ENCODE results near the gene SOX30. TPM values are rescaled to one million over a fixed set of nuclear protein-coding genes. Genes with fewer than 3 reads are reported as not detected.

SOX30 gene
- total RNA-seq, 2 experiments from 2014 or later, result 0.16 to 0.29 TPM

DNA sequence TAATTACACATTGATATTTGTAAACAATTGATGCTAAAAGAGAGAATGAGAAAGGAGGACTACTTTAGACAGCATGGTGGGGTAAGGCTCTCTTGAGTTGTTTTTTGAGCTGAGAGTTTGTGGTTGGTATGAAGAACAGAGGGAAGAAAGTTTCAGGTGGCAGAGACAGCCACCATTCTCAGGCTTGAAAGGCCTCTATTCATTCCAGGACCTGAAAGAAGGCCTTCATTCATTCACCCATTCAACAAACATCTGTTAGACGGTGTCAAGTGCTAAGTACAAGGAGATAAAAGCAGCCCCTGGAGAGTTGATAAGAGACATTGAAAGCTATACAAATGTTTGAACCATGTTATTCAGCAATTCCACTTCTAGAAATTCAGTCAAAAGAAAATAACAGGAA is 55.0 kb downstream of the SOX30 start:
- ChIA-PET POLR2A (interaction anchor here (0.6 to 8.5 kb wide), 14 partner anchors 9 to 146 kb away, joined by 3 to 111 read pairs (median 4); partner anchors contain the start of genes ADAM19 and LSM11), CTCF (ENCODE audit: unreplicated experiment) (interaction anchor here (3.6 kb wide), 1 partner anchor 111 kb away, joined by 10 read pairs; no protein-coding TSS in a partner anchor)
- H3K9me3 ChIP-seq (ENCODE audit: low read length), result no peaks in the 10 kb centered on the region
- H3K4me2 ChIP-seq (ENCODE audit: low read length), result peak overlapping the region; percentile 91
- no peak for DNase-seq (ENCODE audit: low spot score)
- H3K27ac ChIP-seq (ENCODE audit: low read depth, low read length, poor library complexity, severe bottlenecking), result peak overlapping the region; percentile 83
- H3K4me3 ChIP-seq (ENCODE audit: low read depth, low read length, poor library complexity, severe bottlenecking), result no peak overlapping the region
- no TSS peak for BruUV-seq (replicated peaks)
- no peaks in the 10 kb centered on the region for H4K20me1 ChIP-seq (ENCODE audit: insufficient read depth, low read length)
- intact Hi-C loops (cut with micrococcal nuclease; ENCODE audit: unreplicated experiment), result loop anchor here (2.0 to 10.0 kb wide), 3 partner anchors 110 to 1608 kb away; partner anchors contain the start of genes CYFIP2 and RNF145
- no peak for TF ChIP-seq EZH2phosphoT487 (IDR thresholded peaks at IDR 0.05; ENCODE audit: borderline replicate concordance, low read depth, low read length)
- TF ChIP-seq, protein P1, sequence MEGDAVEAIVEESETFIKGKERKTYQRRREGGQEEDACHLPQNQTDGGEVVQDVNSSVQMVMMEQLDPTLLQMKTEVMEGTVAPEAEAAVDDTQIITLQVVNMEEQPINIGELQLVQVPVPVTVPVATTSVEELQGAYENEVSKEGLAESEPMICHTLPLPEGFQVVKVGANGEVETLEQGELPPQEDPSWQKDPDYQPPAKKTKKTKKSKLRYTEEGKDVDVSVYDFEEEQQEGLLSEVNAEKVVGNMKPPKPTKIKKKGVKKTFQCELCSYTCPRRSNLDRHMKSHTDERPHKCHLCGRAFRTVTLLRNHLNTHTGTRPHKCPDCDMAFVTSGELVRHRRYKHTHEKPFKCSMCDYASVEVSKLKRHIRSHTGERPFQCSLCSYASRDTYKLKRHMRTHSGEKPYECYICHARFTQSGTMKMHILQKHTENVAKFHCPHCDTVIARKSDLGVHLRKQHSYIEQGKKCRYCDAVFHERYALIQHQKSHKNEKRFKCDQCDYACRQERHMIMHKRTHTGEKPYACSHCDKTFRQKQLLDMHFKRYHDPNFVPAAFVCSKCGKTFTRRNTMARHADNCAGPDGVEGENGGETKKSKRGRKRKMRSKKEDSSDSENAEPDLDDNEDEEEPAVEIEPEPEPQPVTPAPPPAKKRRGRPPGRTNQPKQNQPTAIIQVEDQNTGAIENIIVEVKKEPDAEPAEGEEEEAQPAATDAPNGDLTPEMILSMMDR (conservative IDR thresholded peaks at IDR 0.05; ENCODE audit: low read length), result no peak
- no peaks in the 10 kb centered on the region for H3K9me2 ChIP-seq (ENCODE audit: insufficient read depth, low read length)
- H3K4me1 ChIP-seq (ENCODE audit: insufficient read depth, low read length, poor library complexity, severe bottlenecking), result peaks cover 98% of the 10 kb centered on the region
- no peaks in the 10 kb centered on the region for H3K36me3 ChIP-seq (ENCODE audit: insufficient read depth, low read length)
- H2AFZ ChIP-seq (ENCODE audit: low read length), result peak overlapping the region; percentile 15; the same call in 1 of the 2 replicates
- no peaks in the 10 kb centered on the region for H3K79me2 ChIP-seq (ENCODE audit: insufficient read depth, low read depth, low read length)

DNA sequence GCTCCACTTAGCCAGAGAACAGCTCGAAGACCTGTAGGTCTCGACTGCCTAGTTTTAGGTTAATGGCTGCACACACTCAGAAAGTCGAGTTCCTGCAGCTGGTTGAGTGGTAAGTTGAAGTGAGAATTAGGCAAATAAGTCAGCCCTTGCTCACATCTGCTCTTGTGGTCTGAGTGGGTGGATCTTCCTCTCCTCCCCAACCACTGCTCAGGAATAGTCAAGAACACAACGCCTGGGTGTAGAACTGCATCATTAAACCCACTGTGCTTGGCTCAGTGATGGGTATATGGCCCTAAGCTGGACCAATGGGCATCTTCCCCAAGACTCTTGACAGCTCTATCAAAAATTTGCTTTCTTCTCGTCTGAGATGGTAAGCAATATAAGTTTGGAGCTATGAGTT is 55.8 kb downstream of the SOX30 start:
- TF ChIP-seq, protein P1 (conservative IDR thresholded peaks at IDR 0.05; ENCODE audit: low read length), result no peak
- TF ChIP-seq EZH2phosphoT487 (IDR thresholded peaks at IDR 0.05; ENCODE audit: borderline replicate concordance, low read depth, low read length), result no peak
- H4K20me1 ChIP-seq (ENCODE audit: insufficient read depth, low read length), result no peaks in the 10 kb centered on the region
- DNase-seq (ENCODE audit: low spot score), result peak; percentile 94
- BruUV-seq (replicated peaks), result no TSS peak
- peak overlapping the region; percentile 83 for H3K27ac ChIP-seq (ENCODE audit: low read depth, low read length, poor library complexity, severe bottlenecking)
- no peaks in the 10 kb centered on the region for H3K79me2 ChIP-seq (ENCODE audit: insufficient read depth, low read depth, low read length)
- peak overlapping the region; percentile 38; the same call in 1 of the 2 replicates for H2AFZ ChIP-seq (ENCODE audit: low read length)
- peaks cover 96% of the 10 kb centered on the region for H3K4me1 ChIP-seq (ENCODE audit: insufficient read depth, low read length, poor library complexity, severe bottlenecking)
- CTCF ChIA-PET (ENCODE audit: unreplicated experiment), result interaction anchor here (1.6 to 3.6 kb wide), 2 partner anchors 11 to 110 kb away, joined by 4 to 10 read pairs; no protein-coding TSS in a partner anchor
- no peaks in the 10 kb centered on the region for H3K36me3 ChIP-seq (ENCODE audit: insufficient read depth, low read length)
- POLR2A ChIA-PET, result interaction anchor here (0.6 to 8.5 kb wide), 22 partner anchors 8 to 324 kb away, joined by 3 to 111 read pairs (median 4); partner anchors contain the start of genes ADAM19 and LSM11
- no peaks in the 10 kb centered on the region; the same call in 1 of the 2 replicates for H3K9me3 ChIP-seq (ENCODE audit: low read length)
- H3K9me2 ChIP-seq (ENCODE audit: insufficient read depth, low read length), result no peaks in the 10 kb centered on the region
- H3K4me3 ChIP-seq (ENCODE audit: low read depth, low read length, poor library complexity, severe bottlenecking), result peak overlapping the region; percentile 18
- intact Hi-C loops (cut with micrococcal nuclease; ENCODE audit: unreplicated experiment), result loop anchor here (1.0 to 10.0 kb wide), 5 partner anchors 25 to 1608 kb away; partner anchors contain the start of genes CYFIP2 and RNF145
- peak overlapping the region; percentile 91 for H3K4me2 ChIP-seq (ENCODE audit: low read length)
